CD4-positive, alpha-beta T cell treated with Interleukin-12 subunit alpha and Interleukin-12 subunit beta, for 1 hour (primary cell): ENCODE results near the gene THBS2.

Experiments used
- DNase-seq: peaks from one replicate; pipeline ENCODE4 v3.0.0-alpha.2; 2020

THBS2 gene

GRCh38 chr6:169177516-169178166 lies 76.0 kb downstream of the THBS2 start:
- no peak for DNase-seq

- no peak for DNase-seq
These were observed 77.2 kb downstream of the THBS2 start for GRCh38 chr6:169176361-169176991.

- DNase-seq = no peak
These were observed 78.2 kb downstream of the THBS2 start for GRCh38 chr6:169175360-169175887.

GRCh38 chr6:169174516-169175359 lies 78.9 kb downstream of the THBS2 start:
- DNase-seq = no peak

- no peak for DNase-seq
These were observed 79.9 kb downstream of the THBS2 start for GRCh38 chr6:169173532-169174268.

- DNase-seq = no peak
These were observed 80.7 kb downstream of the THBS2 start for GRCh38 chr6:169172946-169173345.

GRCh38 chr6:169172456-169172855 lies 81.2 kb downstream of the THBS2 start:
- DNase-seq = no peak

- DNase-seq = no peak
These were observed 81.7 kb downstream of the THBS2 start for GRCh38 chr6:169171951-169172350.

- no peak for DNase-seq
These were observed 82.6 kb downstream of the THBS2 start for GRCh38 chr6:169171016-169171415.

GRCh38 chr6:169170583-169170955 lies 83.1 kb downstream of the THBS2 start:
- DNase-seq = no peak

GRCh38 chr6:169169941-169170582 lies 83.6 kb downstream of the THBS2 start:
- no peak for DNase-seq

- no peak for DNase-seq
These were observed 84.3 kb downstream of the THBS2 start for GRCh38 chr6:169169375-169169774.

GRCh38 chr6:169168706-169169105 lies 84.9 kb downstream of the THBS2 start:
- no peak for DNase-seq

GRCh38 chr6:169168302-169168630 lies 85.4 kb downstream of the THBS2 start:
- no peak for DNase-seq

- no peak for DNase-seq
These were observed 85.9 kb downstream of the THBS2 start for GRCh38 chr6:169167581-169168301.

- no peak for DNase-seq
These were observed 86.6 kb downstream of the THBS2 start for GRCh38 chr6:169166896-169167580.
